CD4-positive, alpha-beta T cell treated with Interleukin-6 at 100 ng/mL for 8 hours (primary cell): ENCODE results near the gene SRMS.
"Not testable (repeated sequence)": the region's sequence is repeated elsewhere in the genome, so short reads cannot be mapped to it uniquely, and the experiment has no call there.

Experiments used
- DNase-seq: peaks from one replicate; pipeline ENCODE4 v3.0.0-alpha.2; 2020; ENCODE audit warnings: mixed read lengths, low spot score

SRMS gene

GRCh38 chr20:63578224-63579016 is 30.9 kb upstream of the SRMS start:
- no peak for DNase-seq

GRCh38 chr20:63577317-63577894 is 29.9 kb upstream of the SRMS start:
- no peak for DNase-seq

- DNase-seq: no peak
These were observed 28.8 kb upstream of the SRMS start for GRCh38 chr20:63576311-63576710.

- no peak for DNase-seq
These were observed 27.5 kb upstream of the SRMS start for GRCh38 chr20:63574829-63575743.

GRCh38 chr20:63574156-63574828 is 26.7 kb upstream of the SRMS start, which contains the start of gene HELZ2:
Gene HELZ2, minus strand, starts transcription at chr20:63574239. Its CDS starts 1,854 bp downstream, at chr20:63572385.
- peak; percentile 79 for DNase-seq

GRCh38 chr20:63573647-63574131 is 26.1 kb upstream of the SRMS start:
- no peak for DNase-seq

- no peak for DNase-seq
These were observed 25.5 kb upstream of the SRMS start for GRCh38 chr20:63572788-63573646.

- no peak for DNase-seq
These were observed 24.7 kb upstream of the SRMS start for GRCh38 chr20:63572071-63572787.

- not testable (repeated sequence) for DNase-seq
These were observed 23.5 kb upstream of the SRMS start for GRCh38 chr20:63571087-63571478.

GRCh38 chr20:63570281-63571086 is 22.9 kb upstream of the SRMS start:
- DNase-seq: no peak

- DNase-seq: no peak
These were observed 21.7 kb upstream of the SRMS start for GRCh38 chr20:63568986-63569949.

GRCh38 chr20:63568170-63568981 is 20.8 kb upstream of the SRMS start:
- DNase-seq: no peak

- peak; percentile 44 for DNase-seq
These were observed 20.0 kb upstream of the SRMS start for GRCh38 chr20:63567386-63568169.

GRCh38 chr20:63567136-63567385 is 19.5 kb upstream of the SRMS start:
- DNase-seq: no peak

GRCh38 chr20:63566395-63567135 is 19.0 kb upstream of the SRMS start:
- DNase-seq: no peak
